ENCODE data around the gene PALM.

GRCh38 chr19:776549-776948 lies 67.8 kb downstream of the PALM start:
- TF ChIP-seq RAD21 (conservative IDR thresholded peaks at IDR 0.05) (no peak), CTCF (IDR thresholded peaks at IDR 0.05; ENCODE audit: poor library complexity, severe bottlenecking) (no peak)
